Uterus (tissue), 4 donors: ENCODE measurements around the gene PID1. TPM values are rescaled to one million over a fixed set of nuclear protein-coding genes. Genes with fewer than 3 reads are reported as not detected.

Source experiments
- DNase-seq, 2 donors: peaks; one replicate each; pipeline ENCODE4 v3.0.0-alpha.2; 2019 to 2020
- H3K27ac ChIP-seq, 2 donors: fragments of 200-600 bp; sonication (generic); 1 replicate in 1 of 2; 2 replicates in 1 of 2; pipeline ENCODE4 v1.5.1; 2016 to 2018
- H3K27me3 ChIP-seq, 2 donors: fragments of 200-600 bp; sonication (generic); one replicate each; pipeline ENCODE4 v1.5.1; 2018 to 2019; ENCODE audit warnings: control low read depth in 1 of 2
- H3K36me3 ChIP-seq, 2 donors: fragments of 200-600 bp; sonication (generic); one replicate each; pipeline ENCODE4 v1.5.1; 2019; ENCODE audit warnings: control low read depth in 1 of 2
- H3K4me1 ChIP-seq, 2 donors: fragments of 200-600 bp; sonication (generic); one replicate each; pipeline ENCODE4 v1.5.1; 2018 to 2019; ENCODE audit warnings: control low read depth in 1 of 2
- H3K4me3 ChIP-seq, 2 donors: fragments of 200-600 bp; sonication (generic); 1 replicate in 1 of 2; 2 replicates in 1 of 2; pipeline ENCODE4 v1.5.1; 2018 to 2019; ENCODE audit warnings: mild to moderate bottlenecking in 1 of 2
- H3K9me3 ChIP-seq, 2 donors: fragments of 200-600 bp; sonication (generic); one replicate each; pipeline ENCODE4 v1.5.1; 2019; ENCODE audit warnings: control low read depth in 1 of 2
- CTCF ChIP-seq, 4 experiments: fragments of 200-600 bp in 2 of 4; fragments of 450-650 bp in 2 of 4; sonication (generic) in 2 of 4; IDR thresholded peaks; one replicate each; pipeline ENCODE4 v1.5.1; 2016 to 2019; ENCODE audit warnings: antibody characterized with exemption in 4 of 4, mild to moderate bottlenecking in 2 of 4, moderate library complexity in 1 of 4
- POLR2A ChIP-seq, 2 donors: fragments of 450-650 bp; IDR thresholded peaks; one replicate each; pipeline ENCODE4 v1.6.1; 2016; ENCODE audit warnings: antibody characterized with exemption in 2 of 2, mild to moderate bottlenecking in 1 of 2, moderate library complexity in 1 of 2
- intact Hi-C: fragments of 100-400 bp; cut with DNase I; formaldehyde crosslinking; loops from one replicate; pipeline ENCODE4 v1.15.1; 2023; ENCODE audit warnings: low total_unique reads
- total RNA-seq, 4 donors: library from RNA; depleted of rRNA in 3 of 4; stranded (reverse); fragments of >200 nt in 3 of 4; gene quantifications; one replicate each; pipeline versions ENCODE4 v1.1.0 to v1.2.4, GENCODE V29; 2014 to 2023
- donor health status: DM: yes; HTN: yes; CAD: no.

Gene PID1
- total RNA-seq, 4 donors from 2014 or later, result 26.4 to 48.5 (median 37.1) TPM

- Histone ChIP-seq H3K9me3 (no peaks in the 10 kb centered on the region), H3K36me3 (no peaks in the 10 kb centered on the region), H3K27me3 (no peaks in the 10 kb centered on the region), H3K4me3 (no peak overlapping the region), H3K27ac (no peak overlapping the region), H3K4me1 (no peaks in the 10 kb centered on the region)
- intact Hi-C loops, result no loop called here
- no peak for DNase-seq
- TF ChIP-seq CTCF (IDR thresholded peaks at IDR 0.05), result no peak
- no peak for TF ChIP-seq POLR2A (IDR thresholded peaks at IDR 0.05)
Observed at GRCh38 chr2:229201521-229201920, 69.6 kb downstream of the PID1 start.

- intact Hi-C loops, result no loop called here
- Histone ChIP-seq H3K27me3 (no peaks in the 10 kb centered on the region), H3K4me1 (no peaks in the 10 kb centered on the region), H3K9me3 (no peaks in the 10 kb centered on the region), H3K36me3 (no peaks in the 10 kb centered on the region), H3K4me3 (no peak overlapping the region), H3K27ac (no peak overlapping the region)
- DNase-seq, result no peak
- no peak for TF ChIP-seq POLR2A (IDR thresholded peaks at IDR 0.05)
- no peak for TF ChIP-seq CTCF (IDR thresholded peaks at IDR 0.05)
Observed at GRCh38 chr2:229199267-229199666, 71.8 kb downstream of the PID1 start.

- Histone ChIP-seq H3K27ac (no peak overlapping the region), H3K4me3 (no peak overlapping the region), H3K4me1 (no peaks in the 10 kb centered on the region), H3K36me3 (no peaks in the 10 kb centered on the region), H3K9me3 (no peaks in the 10 kb centered on the region), H3K27me3 (no peaks in the 10 kb centered on the region)
- DNase-seq, result no peak
- TF ChIP-seq POLR2A (IDR thresholded peaks at IDR 0.05) (no peak), CTCF (IDR thresholded peaks at IDR 0.05) (no peak)
- intact Hi-C loops, result no loop called here
Observed at GRCh38 chr2:229196448-229196847, 74.6 kb downstream of the PID1 start.

GRCh38 chr2:229195346-229195947 is 75.6 kb downstream of the PID1 start:
- TF ChIP-seq POLR2A (IDR thresholded peaks at IDR 0.05) (no peak), CTCF (IDR thresholded peaks at IDR 0.05) (no peak)

GRCh38 chr2:229193281-229193680 is 77.8 kb downstream of the PID1 start:
- Histone ChIP-seq H3K4me1 (no peaks in the 10 kb centered on the region), H3K4me3 (no peak overlapping the region), H3K9me3 (peaks cover 0 to 3% of the 10 kb centered on the region in 2 donors), H3K36me3 (no peaks in the 10 kb centered on the region), H3K27ac (no peak overlapping the region), H3K27me3 (no peaks in the 10 kb centered on the region)
- intact Hi-C loops, result no loop called here
- DNase-seq, result no peak
- TF ChIP-seq POLR2A (IDR thresholded peaks at IDR 0.05) (no peak), CTCF (IDR thresholded peaks at IDR 0.05) (no peak)

More at GRCh38 chr2:229195346-229195947, 75.6 kb downstream of the PID1 start:
- H3K4me3 ChIP-seq, result no peak overlapping the region
- no peak overlapping the region for H3K27ac ChIP-seq
- no peaks in the 10 kb centered on the region for H3K9me3 ChIP-seq
- intact Hi-C loops, result no loop called here
- no peaks in the 10 kb centered on the region for H3K4me1 ChIP-seq
- no peaks in the 10 kb centered on the region for H3K36me3 ChIP-seq
- H3K27me3 ChIP-seq, result no peaks in the 10 kb centered on the region
- DNase-seq, result no peak
